Measurements from ENCODE around the gene C4orf50.

Gene C4orf50

GRCh38 chr4:5918331-5918985 is 99.8 kb downstream of the C4orf50 start:
- Histone ChIP-seq H3K4me3 (replicated peaks; ENCODE audit: insufficient read depth, low read length) (no peak overlapping the region), H3K27ac (replicated peaks) (no peak overlapping the region), H3K27me3 (ENCODE audit: insufficient read depth, poor library complexity, severe bottlenecking) (no peaks in the 10 kb centered on the region)
- no peak for TF ChIP-seq REST (IDR thresholded peaks at IDR 0.05; ENCODE audit: insufficient replicate concordance, low read depth)
- TF ChIP-seq SPI1 (IDR thresholded peaks at IDR 0.05; ENCODE audit: borderline replicate concordance, low read depth): no peak
- no peak for TF ChIP-seq GABPA (IDR thresholded peaks at IDR 0.05; ENCODE audit: low read depth)
- TF ChIP-seq POLR2AphosphoS5 (IDR thresholded peaks at IDR 0.05; ENCODE audit: low read depth): no peak
- no peak for TF ChIP-seq CTCF (IDR thresholded peaks at IDR 0.05; ENCODE audit: insufficient read depth, low read length)
- no peak for DNase-seq (ENCODE audit: low read depth in 1 of 2, low spot score in 1 of 2)

GRCh38 chr4:5917672-5918071 is 100.6 kb downstream of the C4orf50 start:
- TF ChIP-seq POLR2AphosphoS5 (IDR thresholded peaks at IDR 0.05; ENCODE audit: low read depth) (no peak), REST (IDR thresholded peaks at IDR 0.05; ENCODE audit: insufficient replicate concordance, low read depth) (no peak), CTCF (IDR thresholded peaks at IDR 0.05; ENCODE audit: insufficient read depth, low read length) (no peak), GABPA (IDR thresholded peaks at IDR 0.05; ENCODE audit: low read depth) (no peak), SPI1 (IDR thresholded peaks at IDR 0.05; ENCODE audit: borderline replicate concordance, low read depth) (no peak)
- H3K27me3 ChIP-seq (ENCODE audit: insufficient read depth, poor library complexity, severe bottlenecking): no peaks in the 10 kb centered on the region
- DNase-seq (ENCODE audit: low read depth in 1 of 2, low spot score in 1 of 2): no peak
- no peak overlapping the region for H3K4me3 ChIP-seq (replicated peaks; ENCODE audit: insufficient read depth, low read length)
- H3K27ac ChIP-seq (replicated peaks): no peak overlapping the region

GRCh38 chr4:5916229-5916628 is 102.0 kb downstream of the C4orf50 start:
- no peak for TF ChIP-seq SPI1 (IDR thresholded peaks at IDR 0.05; ENCODE audit: borderline replicate concordance, low read depth)
- TF ChIP-seq REST (IDR thresholded peaks at IDR 0.05; ENCODE audit: insufficient replicate concordance, low read depth): no peak
- TF ChIP-seq CTCF (IDR thresholded peaks at IDR 0.05; ENCODE audit: insufficient read depth, low read length): no peak
- no peak for TF ChIP-seq POLR2AphosphoS5 (IDR thresholded peaks at IDR 0.05; ENCODE audit: low read depth)
- no peak for TF ChIP-seq GABPA (IDR thresholded peaks at IDR 0.05; ENCODE audit: low read depth)
- no peak overlapping the region for H3K4me3 ChIP-seq (replicated peaks; ENCODE audit: insufficient read depth, low read length)
- H3K27ac ChIP-seq (replicated peaks): no peak overlapping the region
- DNase-seq (ENCODE audit: low read depth in 1 of 2, low spot score in 1 of 2): no peak
- H3K27me3 ChIP-seq (ENCODE audit: insufficient read depth, poor library complexity, severe bottlenecking): no peaks in the 10 kb centered on the region
